G401.6 (cell line): ENCODE results near the gene IGSF22.

Experiments
- FAIRE-seq: peaks from 2 replicates; lab custom pipeline; 2012; peaks lifted over from hg19 to GRCh38; lab: Jason Lieb, UNC

Gene IGSF22

DNA sequence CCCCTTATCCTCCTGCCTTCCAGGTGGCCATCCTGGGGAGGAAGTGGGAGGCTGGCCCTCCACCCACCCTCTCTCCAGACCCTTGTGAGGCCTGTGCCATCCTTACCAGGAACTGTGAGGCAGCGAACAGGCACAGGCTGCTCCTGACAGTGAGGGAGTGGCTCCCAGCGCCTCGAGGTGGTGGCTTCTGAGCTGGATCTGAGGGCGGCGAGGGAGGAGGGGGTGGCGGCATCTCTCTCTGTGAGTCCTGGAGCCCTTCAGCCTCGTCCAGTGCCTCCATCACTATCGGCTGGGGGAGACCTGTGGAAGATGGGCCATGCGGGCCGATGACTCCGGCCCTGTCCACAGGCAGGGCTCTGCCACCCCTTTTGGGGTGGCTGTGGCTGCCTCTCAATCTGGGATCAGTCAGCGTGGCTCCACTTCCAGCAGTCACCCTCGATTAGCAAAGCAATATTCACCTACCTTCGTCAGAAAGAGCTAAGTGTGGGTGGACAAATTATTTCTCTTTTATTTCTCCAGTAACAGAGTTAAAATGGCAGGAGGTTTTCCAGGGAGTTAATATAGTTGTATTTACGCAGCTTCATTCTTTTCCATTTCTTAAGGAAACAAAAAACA lies 18.0 kb upstream of the IGSF22 start:
- FAIRE-seq: no peak

- FAIRE-seq: no peak
Observed at GRCh38 chr11:18743365-18743764, 17.4 kb upstream of the IGSF22 start.

- FAIRE-seq: no peak
Observed at GRCh38 chr11:18741783-18742182, 15.8 kb upstream of the IGSF22 start.

- no peak for FAIRE-seq
Observed at GRCh38 chr11:18739685-18740084, 13.7 kb upstream of the IGSF22 start.

DNA sequence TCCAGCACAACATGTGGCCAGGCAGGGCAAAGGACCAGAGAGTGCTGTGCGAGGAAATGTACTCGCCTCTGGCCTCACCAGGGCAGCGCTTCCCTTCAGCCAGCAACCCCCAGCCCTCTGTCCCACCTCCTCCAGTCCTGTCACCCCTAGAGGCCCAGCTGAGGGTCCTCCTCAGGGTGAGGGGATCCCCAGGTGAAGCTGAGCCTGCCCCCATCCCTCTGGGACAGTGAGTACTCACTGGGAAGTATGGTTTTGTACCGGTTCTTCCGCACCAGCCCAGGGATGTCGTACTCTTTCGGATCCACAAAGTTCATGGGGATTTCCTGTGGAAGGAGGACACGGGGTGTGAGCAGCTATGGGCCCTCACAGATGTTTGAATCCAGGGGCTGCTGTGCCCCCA lies 11.7 kb upstream of the IGSF22 start:
- FAIRE-seq: no peak

GRCh38 chr11:18736590-18737148 lies 10.7 kb upstream of the IGSF22 start:
- no peak for FAIRE-seq

DNA sequence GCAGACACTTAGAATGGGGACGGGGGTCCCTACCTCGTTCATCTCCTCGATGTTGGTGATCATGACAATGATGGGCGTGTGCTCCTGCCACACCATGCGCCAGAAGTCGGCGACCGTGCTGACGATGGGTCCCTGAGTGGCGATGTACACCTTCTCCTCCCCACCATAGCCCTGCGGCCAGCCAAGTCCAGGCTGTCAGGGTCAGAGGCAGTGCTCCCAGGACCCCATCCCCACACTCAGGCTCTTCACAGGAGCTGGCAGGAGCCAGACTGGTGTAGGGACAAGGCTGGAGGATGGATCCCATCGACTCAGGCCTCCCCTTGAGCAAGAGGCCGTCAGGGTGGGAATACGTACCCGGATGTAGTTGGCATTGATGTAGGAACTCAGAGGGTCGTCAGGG lies 7.2 kb upstream of the IGSF22 start:
- FAIRE-seq: no peak

DNA sequence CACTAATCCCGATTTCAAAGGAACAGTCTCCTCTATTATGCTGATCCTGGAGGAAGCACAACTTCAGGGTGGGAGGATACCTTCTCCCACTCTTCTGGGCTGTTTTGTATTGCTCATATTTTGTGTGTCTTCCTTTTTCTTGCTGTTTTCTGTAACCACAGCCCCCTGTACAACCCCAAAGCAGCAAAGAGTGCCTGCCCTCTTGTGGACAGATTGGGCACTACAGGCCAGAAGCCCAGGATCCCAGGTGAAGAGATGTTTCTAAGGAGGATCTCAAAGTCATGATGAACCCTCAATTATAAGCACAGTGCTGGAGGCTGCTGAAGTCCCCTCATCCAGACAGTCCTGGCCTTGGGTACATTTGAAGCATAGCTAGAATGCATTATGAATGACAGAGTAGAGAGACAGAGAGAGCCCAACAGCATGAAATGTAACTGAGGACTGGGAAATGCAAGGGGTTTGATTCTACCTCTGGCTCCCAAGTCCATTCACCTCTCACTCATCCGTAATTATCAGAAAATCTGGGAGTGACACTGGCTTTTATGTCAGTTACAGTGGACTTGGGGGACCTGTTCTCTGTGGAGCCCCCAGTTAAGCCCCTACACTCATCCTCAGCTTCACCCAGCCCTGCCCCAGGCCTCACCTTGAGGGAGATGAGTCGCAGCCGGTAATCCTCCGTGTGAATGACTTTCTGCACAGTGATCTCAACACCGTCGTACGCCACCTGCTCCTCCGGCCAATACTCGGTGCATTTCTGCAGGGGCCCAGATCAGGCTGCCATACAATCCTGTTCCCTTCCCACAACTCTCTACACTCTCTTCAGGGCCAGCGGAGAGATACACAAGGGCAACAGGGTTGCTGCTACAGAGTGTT lies 6.2 kb upstream of the IGSF22 start:
- peak; percentile 65 for FAIRE-seq

DNA sequence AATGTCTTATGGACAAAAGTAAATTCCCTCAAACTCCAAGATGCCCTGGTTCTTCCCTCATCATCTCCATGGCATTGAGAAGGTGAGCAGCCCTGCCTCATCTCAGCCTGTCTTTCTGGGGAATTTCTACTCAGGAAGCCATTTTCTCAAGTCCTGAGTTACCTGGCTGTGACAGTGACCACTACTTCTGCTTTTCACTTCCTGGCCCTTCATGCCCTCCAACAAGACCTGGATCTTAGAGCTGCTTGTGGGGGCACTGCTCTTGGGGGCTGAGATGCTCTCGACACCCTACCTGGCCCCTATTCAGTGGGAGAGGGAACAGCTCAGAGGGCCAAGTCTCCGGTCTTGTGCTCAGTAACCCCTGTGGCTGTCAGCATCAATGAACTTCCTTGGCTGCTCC lies 5.5 kb upstream of the IGSF22 start:
- FAIRE-seq: no peak

DNA sequence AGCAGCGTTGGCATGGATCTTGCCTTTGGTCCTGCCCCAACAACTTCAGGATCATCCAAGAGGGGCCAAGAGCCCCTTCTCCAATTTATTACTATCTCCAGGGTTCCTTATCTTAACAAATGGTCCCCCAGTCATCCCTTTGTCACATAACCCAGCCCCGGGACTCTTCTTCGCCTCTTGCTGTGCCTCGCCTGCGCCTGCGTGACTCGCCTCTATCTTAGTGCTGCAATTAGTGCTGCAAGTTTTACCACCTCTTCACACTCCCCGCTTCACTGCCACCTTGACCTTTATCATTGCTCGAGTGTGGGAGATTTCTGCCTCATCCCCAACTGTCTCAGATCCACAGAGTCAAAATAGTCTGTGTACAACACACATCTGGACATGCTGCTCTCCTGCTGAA lies 4.0 kb upstream of the IGSF22 start:
- FAIRE-seq: no peak

- no peak for FAIRE-seq
Observed at GRCh38 chr11:18729426-18729825, 3.4 kb upstream of the IGSF22 start.

DNA sequence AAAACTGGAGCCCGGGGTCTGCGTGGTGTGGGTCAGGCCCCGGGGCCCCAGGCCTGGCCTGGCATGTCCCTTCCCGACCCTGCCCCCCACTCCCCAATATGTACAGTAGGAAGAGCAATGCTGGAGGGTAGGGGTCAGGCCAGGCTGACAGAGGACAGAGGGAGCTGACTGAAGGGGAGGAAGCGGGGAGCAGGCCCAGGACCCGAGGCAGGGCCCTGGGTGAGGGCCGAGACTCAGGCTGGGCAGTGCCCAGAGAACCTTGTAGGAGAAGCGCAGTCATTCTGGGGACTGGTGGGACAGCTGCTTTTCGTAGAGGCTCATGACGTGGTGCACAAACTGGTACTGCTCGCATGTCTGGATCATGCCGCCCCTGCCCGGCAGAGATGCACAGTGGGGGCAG lies 2.7 kb upstream of the IGSF22 start:
- no peak for FAIRE-seq

DNA sequence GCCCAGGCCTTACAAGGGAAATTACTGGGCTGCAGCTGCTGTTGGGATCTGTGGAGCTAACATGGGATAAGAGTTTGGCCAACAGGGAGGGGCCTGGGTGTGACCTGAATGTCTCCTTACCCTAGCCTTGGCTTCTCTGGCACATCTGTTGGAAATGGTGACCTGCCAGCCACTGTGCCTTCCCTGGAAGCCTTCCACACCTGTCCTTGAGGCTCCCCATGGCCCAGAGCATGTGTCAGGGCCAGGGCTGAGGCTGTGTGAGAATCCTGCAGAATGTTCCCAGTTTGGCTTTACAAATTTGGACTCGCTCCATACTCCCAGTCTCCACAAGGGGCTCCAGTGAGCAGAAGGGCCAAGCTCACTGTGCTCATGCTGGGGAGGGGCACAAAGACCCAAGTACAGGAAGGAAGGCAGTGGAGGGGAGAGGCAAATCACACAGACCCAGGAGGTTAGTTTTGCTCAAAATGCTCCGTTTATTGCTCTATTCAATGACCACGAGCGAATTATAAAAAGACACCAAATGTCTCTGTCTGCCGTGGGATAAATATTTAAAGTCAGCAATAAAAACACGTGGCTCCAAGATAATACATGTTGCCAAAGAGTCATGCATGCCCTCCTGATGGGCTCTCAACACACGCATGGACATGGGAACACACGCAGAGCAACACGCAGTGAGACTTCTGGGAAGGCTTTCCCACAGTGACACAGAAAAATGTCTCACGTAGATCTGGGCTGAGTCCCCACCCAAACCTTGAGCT lies 1.7 kb upstream of the IGSF22 start:
- FAIRE-seq: no peak

DNA sequence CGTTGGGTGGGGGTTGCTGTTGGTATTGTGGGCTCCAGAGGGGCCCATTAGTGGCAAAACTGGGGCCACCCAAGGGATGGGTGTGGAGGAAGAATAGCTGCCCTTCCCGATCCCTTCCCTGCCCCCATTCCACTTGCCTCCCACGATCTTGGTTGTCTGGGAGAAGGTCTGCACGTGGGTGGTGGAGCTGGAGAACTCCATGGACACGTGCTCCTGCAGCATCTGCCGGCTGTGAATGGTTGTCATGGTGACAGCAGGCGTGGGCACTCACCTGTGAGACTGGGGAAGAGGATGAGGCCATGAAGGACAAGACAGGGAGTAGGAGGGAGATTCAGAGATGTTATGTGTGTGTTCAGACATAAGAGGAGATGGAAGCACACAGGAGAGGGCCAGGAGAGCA lies 2.0 kb downstream of the IGSF22 start:
- no peak for FAIRE-seq

DNA sequence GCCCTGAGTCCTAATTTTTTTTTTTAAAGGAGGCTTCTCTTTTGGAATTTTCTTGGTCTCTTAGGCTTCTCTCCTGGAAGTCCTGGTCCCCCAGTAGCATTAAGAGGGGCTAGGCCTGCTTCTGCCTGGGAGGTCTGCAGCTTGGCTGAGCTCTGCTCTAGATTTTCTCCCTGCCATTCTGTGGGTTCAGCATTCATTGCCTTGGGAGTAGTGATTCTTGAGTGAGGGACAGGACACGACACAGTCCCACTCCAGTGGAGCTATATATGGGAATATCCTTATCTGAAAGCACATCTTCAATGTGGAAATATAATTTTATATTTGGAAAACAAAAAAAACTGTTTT lies 3.7 kb downstream of the IGSF22 start:
- no peak for FAIRE-seq

GRCh38 chr11:18721561-18722292 lies 4.3 kb downstream of the IGSF22 start:
- FAIRE-seq: no peak

DNA sequence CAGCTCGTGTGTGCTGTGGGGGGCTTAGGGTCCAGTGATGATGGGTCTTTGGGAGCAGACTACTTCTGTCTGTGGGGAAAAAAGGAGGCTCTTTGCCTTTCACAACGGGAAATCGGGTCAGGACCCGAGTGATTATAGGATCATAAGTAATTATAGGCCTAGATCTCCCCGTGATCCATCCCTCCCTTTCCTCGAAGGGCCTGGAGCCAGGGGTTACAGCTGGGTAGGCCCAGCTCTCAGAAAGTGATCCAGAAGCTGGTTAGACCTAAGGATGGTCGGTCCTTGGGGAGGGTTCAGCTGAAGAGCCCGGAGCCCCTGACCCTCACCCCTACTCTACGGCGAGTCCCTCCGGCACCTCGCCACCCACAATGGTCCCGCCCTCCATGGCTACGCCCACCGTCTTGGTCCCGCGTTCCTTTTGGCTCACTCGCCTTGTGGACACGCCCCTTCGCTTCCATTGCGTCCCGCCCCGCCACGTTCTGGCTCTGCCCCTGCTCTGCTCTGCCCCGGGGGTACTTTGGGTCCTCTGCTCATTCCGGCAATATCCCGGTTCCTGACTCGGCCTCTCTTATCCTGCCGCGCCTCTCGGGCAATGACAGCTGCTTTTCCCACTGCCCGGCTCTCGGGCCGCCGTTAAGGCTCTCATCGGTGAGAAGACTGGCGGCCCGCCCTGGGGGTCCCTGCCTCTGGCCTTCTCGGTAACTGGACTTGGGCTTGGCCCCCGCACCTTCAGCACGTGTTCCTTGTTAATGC lies 5.0 kb downstream of the IGSF22 start:
- no peak for FAIRE-seq

GRCh38 chr11:18720091-18720807 lies 5.7 kb downstream of the IGSF22 start:
- no peak for FAIRE-seq

GRCh38 chr11:18715476-18715875 lies 10.5 kb downstream of the IGSF22 start:
- FAIRE-seq: no peak

- FAIRE-seq: no peak
Observed at GRCh38 chr11:18714443-18714780, 11.6 kb downstream of the IGSF22 start.
